HG03558 (cell line): ENCODE measurements around the gene OPN5.

Experiments
- ATAC-seq: cut with Tn5 transposase; IDR thresholded peaks from one replicate; pipeline ENCODE4 v1.9.1; 2021; ENCODE audit warnings: moderate number of reproducible peaks; ENCODE audit not compliant: unreplicated experiment; ENCODE audit errors: extremely low read depth

Gene OPN5

GRCh38 chr6:47787620-47788497 lies 6.0 kb downstream of the OPN5 start:
- peak; percentile 54 for ATAC-seq

GRCh38 chr6:47788498-47788884 lies 6.7 kb downstream of the OPN5 start:
- no peak for ATAC-seq

GRCh38 chr6:47789553-47789952 lies 7.7 kb downstream of the OPN5 start:
- ATAC-seq: no peak

- no peak for ATAC-seq
These were observed 10.4 kb downstream of the OPN5 start for GRCh38 chr6:47792216-47792733.

- ATAC-seq: no peak
These were observed 12.8 kb downstream of the OPN5 start for GRCh38 chr6:47794577-47795135.

GRCh38 chr6:47801984-47802383 lies 20.2 kb downstream of the OPN5 start:
- ATAC-seq: no peak

- no peak for ATAC-seq
These were observed 23.0 kb downstream of the OPN5 start for GRCh38 chr6:47804821-47805220.

GRCh38 chr6:47809873-47810272 lies 28.0 kb downstream of the OPN5 start:
- ATAC-seq: no peak

- ATAC-seq: no peak
These were observed 29.1 kb downstream of the OPN5 start for GRCh38 chr6:47810885-47811284.

GRCh38 chr6:47811443-47811842 lies 29.6 kb downstream of the OPN5 start:
- ATAC-seq: no peak

- no peak for ATAC-seq
These were observed 35.9 kb downstream of the OPN5 start for GRCh38 chr6:47817749-47818148.

GRCh38 chr6:47819461-47819860 lies 37.6 kb downstream of the OPN5 start:
- ATAC-seq: no peak

- no peak for ATAC-seq
These were observed 41.2 kb downstream of the OPN5 start for GRCh38 chr6:47822856-47823554.

GRCh38 chr6:47832386-47833100 lies 50.7 kb downstream of the OPN5 start:
- ATAC-seq: no peak

GRCh38 chr6:47834196-47834595 lies 52.4 kb downstream of the OPN5 start:
- no peak for ATAC-seq

GRCh38 chr6:47836046-47836445 lies 54.2 kb downstream of the OPN5 start:
- no peak for ATAC-seq

- ATAC-seq: peak; percentile 54
These were observed 54.8 kb downstream of the OPN5 start for GRCh38 chr6:47836639-47837038.

- ATAC-seq: no peak
These were observed 57.8 kb downstream of the OPN5 start for GRCh38 chr6:47839645-47840044.

- ATAC-seq: no peak
These were observed 63.0 kb downstream of the OPN5 start for GRCh38 chr6:47844881-47845280.

- no peak for ATAC-seq
These were observed 64.9 kb downstream of the OPN5 start for GRCh38 chr6:47846752-47847151.
